Activated naive CD4-positive, alpha-beta T cell treated with anti-CD3 and anti-CD28 coated beads, Interleukin-2, amount 10 ng/mL, durations not matched to agents 5 hours and 36 hours (primary cell): Measurements from ENCODE around the gene ICOSLG. TPM values are rescaled to one million over a fixed set of nuclear protein-coding genes. Genes with fewer than 3 reads are reported as not detected.

Experiments
- total RNA-seq, 2 experiments: library from RNA; stranded (reverse); gene quantifications; one replicate each; pipeline ENCODE4 v1.2.3, GENCODE V29; 2021

ICOSLG gene, protein sequence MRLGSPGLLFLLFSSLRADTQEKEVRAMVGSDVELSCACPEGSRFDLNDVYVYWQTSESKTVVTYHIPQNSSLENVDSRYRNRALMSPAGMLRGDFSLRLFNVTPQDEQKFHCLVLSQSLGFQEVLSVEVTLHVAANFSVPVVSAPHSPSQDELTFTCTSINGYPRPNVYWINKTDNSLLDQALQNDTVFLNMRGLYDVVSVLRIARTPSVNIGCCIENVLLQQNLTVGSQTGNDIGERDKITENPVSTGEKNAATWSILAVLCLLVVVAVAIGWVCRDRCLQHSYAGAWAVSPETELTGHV
- total RNA-seq, result 1 to 10 TPM; 5.0 to 5.5 TPM

DNA sequence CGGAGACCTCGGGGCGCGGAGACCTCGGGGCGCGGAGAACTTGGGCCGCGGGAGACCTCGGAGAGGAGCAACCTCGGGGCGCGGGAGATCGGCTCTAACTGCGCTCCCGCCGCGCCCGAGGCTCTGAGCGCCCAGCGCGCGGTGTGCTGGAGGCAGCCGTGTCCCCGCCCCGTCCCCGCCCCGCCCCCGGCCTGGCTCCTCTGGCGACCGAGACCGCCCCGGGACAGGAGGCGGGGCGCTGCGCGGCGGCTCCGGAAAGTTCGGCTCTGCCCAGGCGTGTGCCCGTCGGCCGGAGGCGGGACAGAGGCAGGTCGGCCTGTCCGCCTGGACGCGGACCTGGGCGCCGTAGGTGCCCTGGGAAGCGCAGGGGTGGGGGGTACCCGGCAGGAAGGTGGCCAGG lies at the start of gene ICOSLG:
ICOSLG (minus strand) TSS at position 102 of the 400 bp plus-strand sequence. CDS start 126 bp downstream, outside the sequence.

GRCh38 chr21:44285138-44285992 lies 44.6 kb upstream of the ICOSLG start, which contains the start of gene AIRE:
TSS of gene AIRE (plus strand) at chr21:44285876. CDS start at chr21:44286007, 131 bp downstream.

GRCh38 chr21:44261675-44262295 lies 21.0 kb upstream of the ICOSLG start, which contains the start of gene DNMT3L:
TSS of gene DNMT3L (minus strand) at chr21:44261897. CDS start at chr21:44261259, 638 bp downstream.

Other genes starting within 250 kb of the ICOSLG start
- gene TRAPPC10, start 228.6 kb downstream of the ICOSLG start, total RNA-seq, result 10 to 100 TPM; 71.1 TPM
- gene PWP2, start 133.5 kb downstream of the ICOSLG start, total RNA-seq, result 10 to 100 TPM; 19.0 to 21.6 TPM
- 10 to 100 TPM; 44.7 to 52.6 TPM for gene GATD3, start 107.3 kb downstream of the ICOSLG start, total RNA-seq
- gene DNMT3L, start 21.0 kb upstream of the ICOSLG start, total RNA-seq, result not detected
- not detected for gene AIRE, start 44.9 kb upstream of the ICOSLG start, total RNA-seq
- 100 to 1,000 TPM; 192 to 195 TPM for gene PFKL, start 59.1 kb upstream of the ICOSLG start, total RNA-seq
- gene CFAP410, start 98.4 kb upstream of the ICOSLG start, total RNA-seq, result 10 to 100 TPM; 18.6 to 18.8 TPM
- gene TRPM2, start 112.7 kb upstream of the ICOSLG start, total RNA-seq, result 10 to 100 TPM; 37.3 to 37.7 TPM
- gene LRRC3, start 214.6 kb upstream of the ICOSLG start, total RNA-seq, result 1 to 10 TPM; 4.0 to 4.2 TPM